ENCODE measurements around the gene CCL4. TPM values are rescaled to one million over a fixed set of nuclear protein-coding genes. Genes with fewer than 3 reads are reported as not detected.
"Not testable (repeated sequence)": the region's sequence is repeated elsewhere in the genome, so short reads cannot be mapped to it uniquely, and the experiment has no call there.

The CCL4 gene
- total and polyA plus RNA-seq, 2 experiments from 2014 or later = not detected

DNA sequence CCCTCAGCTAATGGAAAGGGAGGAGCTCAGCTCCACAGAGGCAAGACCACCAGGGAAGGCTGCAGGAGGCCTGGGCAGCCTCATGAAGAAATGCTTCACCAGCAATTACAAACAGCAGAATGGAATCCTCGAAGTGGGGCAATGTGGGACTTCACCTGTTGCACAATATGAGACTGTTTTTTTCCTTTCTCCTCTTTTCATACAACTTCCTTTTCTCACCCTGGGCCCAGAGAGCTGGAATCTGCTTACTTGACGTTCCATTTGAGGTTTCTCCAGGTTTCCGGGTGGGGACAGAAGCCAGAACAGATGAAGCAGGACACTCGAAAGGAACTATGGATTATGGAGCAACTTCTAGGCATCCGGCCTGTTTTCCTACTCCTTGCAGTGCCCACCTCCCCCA lies 4.6 kb downstream of the CCL4 start:
- H3K79me2 ChIP-seq (replicated peaks; ENCODE audit: insufficient read depth); H3K4me1 ChIP-seq (ENCODE audit: insufficient read depth); H3K4me1 Mint-ChIP-seq; H3K27ac Mint-ChIP-seq; ATAC-seq; H3F3A ChIP-seq (replicated peaks; ENCODE audit: low read depth); H3K27me3 Mint-ChIP-seq (ENCODE audit: insufficient read depth, low read depth, poor library complexity); H3K36me3 ChIP-seq (ENCODE audit: insufficient read depth); H2AFZ ChIP-seq; H3K4me3 ChIP-seq; H3K9me2 ChIP-seq (ENCODE audit: insufficient read depth); H3K4me2 ChIP-seq; DNase-seq (ENCODE audit: low spot score); H3K27ac ChIP-seq (ENCODE audit: low read depth); H3K27me3 ChIP-seq (ENCODE audit: insufficient read depth); H4K20me1 ChIP-seq (replicated peaks; ENCODE audit: insufficient read depth); H3K4me3 Mint-ChIP-seq: not testable (repeated sequence)
- Mint-ChIP-seq H3K36me3 (ENCODE audit: low read depth) (peaks cover 11% of the 10 kb centered on the region; the same call in 2 of the 3 replicates), H3K9me3 (peaks cover 19% of the 10 kb centered on the region)

DNA sequence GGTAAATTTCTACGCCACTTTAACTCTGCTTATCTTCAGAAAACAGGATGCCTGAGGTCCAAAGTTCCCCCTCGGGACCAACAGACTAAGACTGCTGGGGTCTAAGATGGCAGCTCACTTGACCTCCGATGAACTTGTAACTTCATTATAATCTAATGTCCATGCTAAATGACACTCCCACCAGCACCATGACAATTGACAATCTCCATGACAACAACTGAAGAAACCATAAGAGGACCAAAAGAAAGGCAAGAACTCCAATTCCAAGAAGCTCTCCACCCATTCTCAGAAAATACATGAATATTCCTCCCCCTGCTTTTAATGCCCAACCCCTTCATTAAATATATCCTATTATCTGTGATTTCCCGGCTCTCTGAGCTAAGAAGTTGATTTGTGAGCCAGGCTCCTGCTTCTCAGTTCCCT lies 7.5 kb downstream of the CCL4 start:
- no peaks in the 10 kb centered on the region for H3K4me1 Mint-ChIP-seq

DNA sequence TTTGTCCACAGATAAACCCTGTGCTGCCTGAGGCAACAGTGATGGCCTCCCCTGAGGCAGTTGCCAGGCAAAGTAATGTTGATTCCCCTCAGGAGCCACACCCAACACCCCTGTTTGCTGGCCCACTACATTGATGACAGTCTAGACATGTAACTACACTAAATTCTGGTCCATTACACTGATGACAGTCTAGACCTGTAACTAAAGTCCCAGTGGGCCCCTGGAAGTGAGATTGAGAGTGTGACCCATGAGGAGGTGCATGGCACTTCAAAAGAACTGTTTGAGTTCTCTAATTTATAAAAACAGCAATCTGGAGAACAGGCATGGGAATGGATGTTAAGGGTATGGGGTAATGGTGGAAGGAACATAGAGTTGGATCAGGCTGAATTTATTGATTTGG lies 8.9 kb downstream of the CCL4 start:
- DNase-seq (ENCODE audit: low spot score) = no peak
- H3K4me3 ChIP-seq = no peak overlapping the region
- no peaks in the 10 kb centered on the region for H3K4me1 ChIP-seq (ENCODE audit: insufficient read depth)
- no peak overlapping the region for H2AFZ ChIP-seq
- no peaks in the 10 kb centered on the region; the same call in none of the 2 replicates for H3K9me2 ChIP-seq (ENCODE audit: insufficient read depth)
- H3K36me3 Mint-ChIP-seq (ENCODE audit: low read depth) = peaks cover 12% of the 10 kb centered on the region; the same call in 2 of the 3 replicates
- H3K27me3 ChIP-seq (ENCODE audit: insufficient read depth) = no peaks in the 10 kb centered on the region
- no peaks in the 10 kb centered on the region for H3F3A ChIP-seq (replicated peaks; ENCODE audit: low read depth)
- H3K4me2 ChIP-seq = no peak overlapping the region
- no peaks in the 10 kb centered on the region for H3K36me3 ChIP-seq (ENCODE audit: insufficient read depth)
- no peak overlapping the region for H3K4me3 Mint-ChIP-seq
- H3K27ac Mint-ChIP-seq = no peak overlapping the region
- H4K20me1 ChIP-seq (replicated peaks; ENCODE audit: insufficient read depth) = no peaks in the 10 kb centered on the region
- H3K79me2 ChIP-seq (replicated peaks; ENCODE audit: insufficient read depth) = no peaks in the 10 kb centered on the region
- peaks cover 3% of the 10 kb centered on the region for H3K27me3 Mint-ChIP-seq (ENCODE audit: insufficient read depth, low read depth, poor library complexity)
- no peak overlapping the region for H3K27ac ChIP-seq (ENCODE audit: low read depth)
- H3K9me3 Mint-ChIP-seq = peaks cover 20% of the 10 kb centered on the region
- ATAC-seq = no peak
- H3K4me1 Mint-ChIP-seq = no peaks in the 10 kb centered on the region
- TF ChIP-seq EZH2 (IDR thresholded peaks at IDR 0.05; ENCODE audit: low read depth, unreplicated experiment) (no peak), JUNB (IDR thresholded peaks at IDR 0.05; ENCODE audit: unreplicated experiment) (no peak), ZNF114 (CRISPR knock-in tag; IDR thresholded peaks at IDR 0.05) (no peak), ZNF331 (CRISPR knock-in tag; IDR thresholded peaks at IDR 0.05; ENCODE audit: low read depth) (no peak), EZH2phosphoT487 (IDR thresholded peaks at IDR 0.05; ENCODE audit: unreplicated experiment) (no peak), CREB1 (CRISPR knock-in tag; IDR thresholded peaks at IDR 0.05; ENCODE audit: low read depth) (no peak), POLR2AphosphoS5 (IDR thresholded peaks at IDR 0.05; ENCODE audit: low read depth) (no peak), NANOG (IDR thresholded peaks at IDR 0.05; ENCODE audit: borderline replicate concordance) (no peak), STAT1 (IDR thresholded peaks at IDR 0.05; ENCODE audit: unreplicated experiment) (no peak)
- TF ChIP-seq, protein P1, sequence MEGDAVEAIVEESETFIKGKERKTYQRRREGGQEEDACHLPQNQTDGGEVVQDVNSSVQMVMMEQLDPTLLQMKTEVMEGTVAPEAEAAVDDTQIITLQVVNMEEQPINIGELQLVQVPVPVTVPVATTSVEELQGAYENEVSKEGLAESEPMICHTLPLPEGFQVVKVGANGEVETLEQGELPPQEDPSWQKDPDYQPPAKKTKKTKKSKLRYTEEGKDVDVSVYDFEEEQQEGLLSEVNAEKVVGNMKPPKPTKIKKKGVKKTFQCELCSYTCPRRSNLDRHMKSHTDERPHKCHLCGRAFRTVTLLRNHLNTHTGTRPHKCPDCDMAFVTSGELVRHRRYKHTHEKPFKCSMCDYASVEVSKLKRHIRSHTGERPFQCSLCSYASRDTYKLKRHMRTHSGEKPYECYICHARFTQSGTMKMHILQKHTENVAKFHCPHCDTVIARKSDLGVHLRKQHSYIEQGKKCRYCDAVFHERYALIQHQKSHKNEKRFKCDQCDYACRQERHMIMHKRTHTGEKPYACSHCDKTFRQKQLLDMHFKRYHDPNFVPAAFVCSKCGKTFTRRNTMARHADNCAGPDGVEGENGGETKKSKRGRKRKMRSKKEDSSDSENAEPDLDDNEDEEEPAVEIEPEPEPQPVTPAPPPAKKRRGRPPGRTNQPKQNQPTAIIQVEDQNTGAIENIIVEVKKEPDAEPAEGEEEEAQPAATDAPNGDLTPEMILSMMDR (conservative IDR thresholded peaks at IDR 0.05; ENCODE audit: low read depth in 2 of 2) = no peak
- TF ChIP-seq, protein P2, sequence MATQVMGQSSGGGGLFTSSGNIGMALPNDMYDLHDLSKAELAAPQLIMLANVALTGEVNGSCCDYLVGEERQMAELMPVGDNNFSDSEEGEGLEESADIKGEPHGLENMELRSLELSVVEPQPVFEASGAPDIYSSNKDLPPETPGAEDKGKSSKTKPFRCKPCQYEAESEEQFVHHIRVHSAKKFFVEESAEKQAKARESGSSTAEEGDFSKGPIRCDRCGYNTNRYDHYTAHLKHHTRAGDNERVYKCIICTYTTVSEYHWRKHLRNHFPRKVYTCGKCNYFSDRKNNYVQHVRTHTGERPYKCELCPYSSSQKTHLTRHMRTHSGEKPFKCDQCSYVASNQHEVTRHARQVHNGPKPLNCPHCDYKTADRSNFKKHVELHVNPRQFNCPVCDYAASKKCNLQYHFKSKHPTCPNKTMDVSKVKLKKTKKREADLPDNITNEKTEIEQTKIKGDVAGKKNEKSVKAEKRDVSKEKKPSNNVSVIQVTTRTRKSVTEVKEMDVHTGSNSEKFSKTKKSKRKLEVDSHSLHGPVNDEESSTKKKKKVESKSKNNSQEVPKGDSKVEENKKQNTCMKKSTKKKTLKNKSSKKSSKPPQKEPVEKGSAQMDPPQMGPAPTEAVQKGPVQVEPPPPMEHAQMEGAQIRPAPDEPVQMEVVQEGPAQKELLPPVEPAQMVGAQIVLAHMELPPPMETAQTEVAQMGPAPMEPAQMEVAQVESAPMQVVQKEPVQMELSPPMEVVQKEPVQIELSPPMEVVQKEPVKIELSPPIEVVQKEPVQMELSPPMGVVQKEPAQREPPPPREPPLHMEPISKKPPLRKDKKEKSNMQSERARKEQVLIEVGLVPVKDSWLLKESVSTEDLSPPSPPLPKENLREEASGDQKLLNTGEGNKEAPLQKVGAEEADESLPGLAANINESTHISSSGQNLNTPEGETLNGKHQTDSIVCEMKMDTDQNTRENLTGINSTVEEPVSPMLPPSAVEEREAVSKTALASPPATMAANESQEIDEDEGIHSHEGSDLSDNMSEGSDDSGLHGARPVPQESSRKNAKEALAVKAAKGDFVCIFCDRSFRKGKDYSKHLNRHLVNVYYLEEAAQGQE (IDR thresholded peaks at IDR 0.05; ENCODE audit: unreplicated experiment) = no peak

More for the DNA sequence above, 7.5 kb downstream of the CCL4 start:
- H4K20me1 ChIP-seq (replicated peaks; ENCODE audit: insufficient read depth) = no peaks in the 10 kb centered on the region
- H3K79me2 ChIP-seq (replicated peaks; ENCODE audit: insufficient read depth) = no peaks in the 10 kb centered on the region
- no peaks in the 10 kb centered on the region; the same call in none of the 2 replicates for H3K9me2 ChIP-seq (ENCODE audit: insufficient read depth)
- no peaks in the 10 kb centered on the region for H3K27me3 Mint-ChIP-seq (ENCODE audit: insufficient read depth, low read depth, poor library complexity)
- no peak overlapping the region for H2AFZ ChIP-seq
- H3K4me3 Mint-ChIP-seq = no peak overlapping the region
- H3K36me3 Mint-ChIP-seq (ENCODE audit: low read depth) = peaks cover 12% of the 10 kb centered on the region; the same call in 2 of the 3 replicates
- no peak overlapping the region for H3K4me2 ChIP-seq
- H3K9me3 Mint-ChIP-seq = peaks cover 20% of the 10 kb centered on the region
- no peaks in the 10 kb centered on the region for H3K36me3 ChIP-seq (ENCODE audit: insufficient read depth)
- H3K4me3 ChIP-seq = no peak overlapping the region
- H3K27ac ChIP-seq (ENCODE audit: low read depth) = no peak overlapping the region
- TF ChIP-seq JUNB (IDR thresholded peaks at IDR 0.05; ENCODE audit: unreplicated experiment) (no peak), POLR2AphosphoS5 (IDR thresholded peaks at IDR 0.05; ENCODE audit: low read depth) (no peak), EZH2 (IDR thresholded peaks at IDR 0.05; ENCODE audit: low read depth, unreplicated experiment) (no peak)
- TF ChIP-seq, protein P3, sequence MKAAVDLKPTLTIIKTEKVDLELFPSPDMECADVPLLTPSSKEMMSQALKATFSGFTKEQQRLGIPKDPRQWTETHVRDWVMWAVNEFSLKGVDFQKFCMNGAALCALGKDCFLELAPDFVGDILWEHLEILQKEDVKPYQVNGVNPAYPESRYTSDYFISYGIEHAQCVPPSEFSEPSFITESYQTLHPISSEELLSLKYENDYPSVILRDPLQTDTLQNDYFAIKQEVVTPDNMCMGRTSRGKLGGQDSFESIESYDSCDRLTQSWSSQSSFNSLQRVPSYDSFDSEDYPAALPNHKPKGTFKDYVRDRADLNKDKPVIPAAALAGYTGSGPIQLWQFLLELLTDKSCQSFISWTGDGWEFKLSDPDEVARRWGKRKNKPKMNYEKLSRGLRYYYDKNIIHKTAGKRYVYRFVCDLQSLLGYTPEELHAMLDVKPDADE (IDR thresholded peaks at IDR 0.05) = no peak
- ATAC-seq (no peak), DNase-seq (ENCODE audit: low spot score) (no peak)
- H3K27ac Mint-ChIP-seq = no peak overlapping the region
- no peaks in the 10 kb centered on the region for H3K4me1 ChIP-seq (ENCODE audit: insufficient read depth)
- no peaks in the 10 kb centered on the region for H3K27me3 ChIP-seq (ENCODE audit: insufficient read depth)
- no peaks in the 10 kb centered on the region for H3F3A ChIP-seq (replicated peaks; ENCODE audit: low read depth)
